GM18873 (cell line): Measurements from ENCODE around the gene F2RL1.
"Not testable (repeated sequence)": the region's sequence is repeated elsewhere in the genome, so short reads cannot be mapped to it uniquely, and the experiment has no call there.

Experiments used
- ATAC-seq: cut with Tn5 transposase; IDR thresholded peaks from one replicate; pipeline ENCODE4 v1.9.1; 2021; ENCODE audit warnings: mild to moderate bottlenecking, moderate library complexity, moderate number of reproducible peaks; ENCODE audit not compliant: unreplicated experiment, low FRiP score

F2RL1 gene

DNA sequence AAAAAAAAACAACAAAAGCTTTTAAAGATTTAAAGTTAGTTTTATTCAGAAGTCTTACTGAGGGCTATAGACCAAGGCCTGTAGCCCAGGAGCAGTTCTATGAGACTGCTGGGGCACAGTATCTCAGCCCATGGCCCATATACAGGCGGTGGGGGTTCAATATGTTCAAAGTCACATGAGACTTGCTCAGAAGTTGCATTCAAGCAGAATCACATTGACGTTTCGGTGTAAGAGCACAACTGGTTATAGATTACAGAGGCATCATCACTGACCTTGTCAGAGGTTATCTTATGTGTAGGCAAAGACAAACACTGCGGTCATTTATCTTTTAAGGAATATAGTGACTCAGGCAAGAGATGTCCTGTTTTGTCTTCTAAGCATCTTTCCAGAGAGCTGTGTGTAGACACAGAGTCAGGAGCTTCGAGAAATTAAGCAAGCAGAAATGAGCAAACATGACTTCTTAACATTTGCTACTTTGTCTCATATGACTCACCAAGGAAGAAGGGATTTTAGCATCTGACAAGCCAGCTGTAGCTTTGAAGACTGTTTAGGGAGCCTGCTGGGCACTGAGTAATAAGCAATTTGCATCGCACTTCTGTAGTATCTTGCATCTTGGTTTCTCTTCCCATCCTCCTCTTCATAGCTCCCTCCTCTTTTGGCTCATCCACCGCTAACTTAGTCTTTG is 12.9 kb upstream of the F2RL1 start:
- no peak for ATAC-seq

- ATAC-seq, result no peak
Measured at GRCh38 chr5:76807296-76807695, 11.5 kb upstream of the F2RL1 start.

GRCh38 chr5:76808141-76808691 is 10.6 kb upstream of the F2RL1 start:
- no peak for ATAC-seq

- ATAC-seq, result no peak
Measured at GRCh38 chr5:76809141-76809540, 9.7 kb upstream of the F2RL1 start.

DNA sequence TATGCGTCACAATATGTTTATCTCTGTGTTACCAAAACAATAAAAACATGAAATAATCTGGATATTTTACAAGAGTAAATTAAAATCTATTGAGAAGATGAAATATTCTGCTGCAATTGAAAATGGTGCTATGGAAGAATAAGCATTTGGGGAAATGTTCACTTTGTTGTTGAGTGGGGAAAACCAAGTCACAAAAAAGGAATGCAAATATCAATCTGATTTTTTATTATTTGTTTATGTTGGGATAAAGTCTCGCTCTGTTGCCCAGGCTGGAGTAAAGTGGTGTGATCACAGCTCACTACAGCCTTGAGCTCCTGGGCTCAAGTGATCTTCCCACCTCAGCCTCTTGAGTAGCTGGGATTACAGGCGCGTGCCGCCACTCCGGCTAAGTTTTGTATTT is 8.6 kb upstream of the F2RL1 start:
- no peak for ATAC-seq

GRCh38 chr5:76811214-76811613 is 7.6 kb upstream of the F2RL1 start:
- ATAC-seq, result no peak

DNA sequence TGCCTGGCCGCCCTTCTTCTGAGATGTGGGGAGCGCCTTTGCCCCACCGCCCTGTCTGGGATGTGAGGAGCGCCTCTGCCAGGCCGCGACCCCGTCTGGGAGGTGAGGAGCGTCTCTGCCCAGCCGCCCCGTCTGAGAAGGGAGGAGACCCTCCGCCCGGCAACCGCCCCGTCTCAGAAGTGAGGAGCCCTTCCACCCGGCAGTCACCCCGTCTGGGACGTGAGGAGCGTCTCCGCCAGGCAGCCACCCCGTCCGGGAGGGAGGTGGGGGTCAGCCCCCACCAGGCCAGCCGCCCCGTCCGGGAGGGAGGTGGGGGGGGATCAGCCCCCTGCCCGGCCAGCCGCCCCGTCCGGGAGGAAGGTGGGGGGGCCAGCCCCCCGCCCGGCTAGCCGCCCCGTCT is 6.6 kb upstream of the F2RL1 start:
- ATAC-seq, result not testable (repeated sequence)

DNA sequence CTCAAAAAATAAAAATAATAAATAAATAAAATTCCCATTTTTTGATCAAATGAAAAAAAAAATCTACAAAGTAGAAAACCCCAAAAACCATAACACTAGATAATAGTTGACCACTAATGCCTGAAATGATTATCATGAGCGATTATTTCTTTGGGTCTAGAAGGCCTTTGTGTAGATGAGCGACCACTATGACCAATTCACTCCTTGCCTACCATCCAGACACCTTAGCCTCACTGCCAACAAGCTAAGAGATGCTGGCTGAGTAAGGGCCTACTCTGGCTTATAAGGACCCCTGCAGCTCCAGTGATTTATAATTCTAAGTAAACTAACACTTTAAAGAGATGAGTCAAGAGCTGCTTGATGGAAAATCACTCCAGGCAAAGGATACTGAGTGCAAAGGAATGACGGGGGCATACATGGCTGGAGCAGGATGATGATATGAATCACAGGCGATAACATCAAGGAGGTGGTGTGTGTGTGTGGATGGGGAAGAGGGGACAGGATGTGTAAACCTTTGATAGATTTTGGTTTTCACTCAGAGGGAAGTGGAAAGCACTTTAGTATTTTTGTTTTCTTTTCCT is 4.8 kb upstream of the F2RL1 start:
- no peak for ATAC-seq

GRCh38 chr5:76816110-76816831 is 2.6 kb upstream of the F2RL1 start:
- no peak for ATAC-seq

DNA sequence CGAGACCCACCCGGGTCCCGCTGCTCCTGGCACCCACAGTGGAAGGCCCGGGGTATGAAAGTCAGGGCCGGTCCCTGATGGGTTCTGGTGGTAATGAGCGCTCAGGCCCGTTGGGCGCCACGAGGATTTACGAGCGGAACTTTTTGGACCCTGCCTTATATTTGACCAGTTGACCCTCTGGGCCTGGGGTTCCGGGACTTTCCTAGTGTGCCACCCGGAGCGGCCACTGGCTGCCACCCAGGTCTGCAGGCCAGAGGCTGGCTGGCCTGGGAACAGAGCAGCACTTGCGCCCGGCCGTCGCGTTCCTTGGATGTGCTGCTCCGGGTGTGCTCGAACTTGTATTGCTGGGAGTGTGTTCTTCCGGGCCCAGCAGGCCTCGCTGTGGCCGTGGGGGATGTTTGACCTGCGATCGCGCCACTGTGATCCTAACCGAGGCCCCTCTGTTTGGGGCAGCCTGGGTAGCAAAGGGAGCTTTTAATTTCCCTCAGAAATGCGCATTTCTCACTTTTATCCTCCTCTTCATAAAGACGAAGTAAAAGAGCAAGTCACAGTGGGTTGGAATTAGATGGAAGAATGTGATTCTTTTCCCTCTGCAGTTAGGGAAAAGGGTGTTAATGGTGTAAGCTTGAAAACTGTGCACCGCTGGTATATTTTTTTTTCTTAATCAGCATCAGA is 1.2 kb downstream of the F2RL1 start:
- ATAC-seq, result no peak

GRCh38 chr5:76820526-76820890 is 1.7 kb downstream of the F2RL1 start:
- no peak for ATAC-seq

GRCh38 chr5:76821136-76821535 is 2.3 kb downstream of the F2RL1 start:
- no peak for ATAC-seq

- ATAC-seq, result not testable (repeated sequence)
Measured at GRCh38 chr5:76822105-76822731, 3.4 kb downstream of the F2RL1 start.

DNA sequence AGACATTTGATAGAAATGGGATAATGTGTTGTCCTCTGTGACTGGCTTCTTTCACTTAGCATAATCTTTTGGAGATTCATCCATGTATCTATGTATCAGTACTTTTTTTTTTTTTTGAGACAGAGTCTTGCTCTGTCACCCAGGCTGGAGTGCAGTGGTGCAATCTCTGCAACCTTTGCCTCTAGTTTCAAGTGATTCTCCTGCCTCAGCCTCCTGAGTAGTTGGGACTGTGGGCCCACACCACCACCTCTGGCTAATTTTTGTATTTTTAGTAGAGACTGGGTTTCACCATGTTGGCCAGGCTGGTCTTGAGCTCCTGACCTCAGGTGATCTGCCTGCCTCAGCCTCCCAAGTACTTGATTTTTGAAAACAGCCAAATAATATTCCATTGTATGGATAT is 7.6 kb downstream of the F2RL1 start:
- not testable (repeated sequence) for ATAC-seq

DNA sequence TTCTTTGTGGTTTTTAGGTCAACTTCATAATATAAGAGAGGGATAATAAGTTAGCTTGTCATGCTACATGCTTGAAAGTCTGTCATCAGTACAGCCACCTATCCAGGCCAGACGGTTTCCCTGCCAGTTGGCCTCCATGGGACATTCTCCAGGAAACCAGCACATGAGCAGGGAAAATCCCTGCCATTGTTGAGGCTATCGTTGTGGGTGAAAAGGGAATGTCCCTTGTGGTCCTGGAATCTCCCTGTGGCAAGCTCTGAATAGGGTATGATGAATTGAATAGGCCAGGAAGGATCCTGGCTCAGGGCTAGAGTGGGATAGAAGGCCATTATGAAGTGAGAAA is 12.3 kb downstream of the F2RL1 start:
- no peak for ATAC-seq

- ATAC-seq, result no peak
Measured at GRCh38 chr5:76836181-76836580, 17.4 kb downstream of the F2RL1 start.

DNA sequence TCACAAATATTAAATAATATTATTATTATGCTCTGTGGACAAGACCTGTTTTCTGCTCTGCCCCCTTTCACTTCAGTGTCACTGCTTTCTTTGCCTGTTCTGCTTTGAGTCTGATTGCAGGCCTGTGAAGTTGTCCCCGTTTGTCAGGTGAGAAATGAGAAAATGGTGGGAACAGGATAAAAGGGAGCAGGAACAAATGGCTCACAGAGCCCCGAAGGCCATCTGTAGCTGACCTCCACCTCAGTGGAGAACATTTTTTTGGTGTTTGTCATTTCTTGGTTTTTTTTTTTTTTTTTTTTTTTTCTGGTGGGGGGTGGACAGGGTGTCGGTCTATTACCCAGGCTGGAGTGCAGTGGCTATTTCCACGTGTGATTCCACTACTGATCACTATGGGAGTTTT is 17.8 kb downstream of the F2RL1 start:
- no peak for ATAC-seq

GRCh38 chr5:76838481-76839261 is 19.8 kb downstream of the F2RL1 start:
- ATAC-seq, result no peak

- ATAC-seq, result no peak
Measured at GRCh38 chr5:76841361-76841760, 22.5 kb downstream of the F2RL1 start.

- ATAC-seq, result no peak
Measured at GRCh38 chr5:76845890-76846289, 27.1 kb downstream of the F2RL1 start.
